ENCODE data around the gene CHD9. TPM values are rescaled to one million over a fixed set of nuclear protein-coding genes. Genes with fewer than 3 reads are reported as not detected.

Gene CHD9
- 10 to 100 TPM; 45.2 to 64.0 (median 49.5) TPM for total RNA-seq

DNA sequence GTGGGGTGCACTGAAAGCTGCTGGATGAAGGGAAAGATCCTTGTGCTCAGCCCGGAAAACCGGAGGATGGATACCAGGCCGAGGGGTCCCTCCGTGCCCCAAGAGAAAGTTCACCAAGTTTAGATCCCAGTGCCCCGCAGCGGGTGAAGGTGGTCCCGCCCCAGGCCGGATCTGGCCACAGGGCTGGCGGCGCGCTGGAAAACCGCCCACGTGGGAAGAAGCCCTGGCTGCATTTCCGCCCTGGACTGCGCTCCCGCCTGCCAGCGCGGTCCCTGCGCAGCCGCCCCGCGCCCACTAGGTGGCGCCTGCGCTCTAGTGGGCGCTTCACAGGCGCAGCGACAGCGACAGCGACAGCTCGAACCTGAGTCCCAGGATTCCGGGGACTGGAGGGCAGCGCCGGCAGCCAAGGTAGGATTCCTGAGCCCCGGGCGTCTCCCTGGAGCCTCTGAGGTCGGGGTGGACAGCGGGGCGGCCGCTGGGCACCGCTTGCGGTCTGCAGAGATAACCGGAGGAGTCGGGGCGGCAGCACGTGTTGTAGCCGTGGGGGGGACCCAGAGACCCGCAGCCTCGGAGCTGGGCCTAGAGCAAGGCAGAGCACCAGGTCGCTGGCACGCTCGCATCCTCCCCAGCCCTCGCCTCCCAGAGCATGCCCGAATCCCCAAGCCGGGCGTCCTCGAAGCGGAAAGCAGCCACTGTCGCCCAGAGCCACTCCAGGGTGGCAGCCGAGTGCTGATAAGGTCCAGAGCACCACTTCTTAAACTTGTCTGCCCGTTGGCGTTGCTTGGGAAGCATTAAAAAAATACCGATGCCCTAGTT is at the start of gene CHD9:
Gene CHD9 (plus strand): TSS at position 322 of the 816 bp plus-strand sequence. CDS start 101,099 bp downstream, outside the sequence.
- H3K27ac ChIP-seq (replicated peaks in 1 of 4): peak within 1 kb of the TSS; percentile 72 to 89 (median 78)
- H3K36me3 ChIP-seq: no peaks in the 10 kb centered on the region
- H3K4me3 ChIP-seq: peak within 1 kb of the TSS; percentile 63 to 92 (median 68)
- WGBS: 0% methylated on average over 17 of the region's 62 CpGs
- intact Hi-C loops (cut with DNase I): loop anchor here (2.0 to 10.0 kb wide), 5 partner anchors 37 to 230 kb away; no protein-coding TSS in a partner anchor
- TF ChIP-seq, protein P1, sequence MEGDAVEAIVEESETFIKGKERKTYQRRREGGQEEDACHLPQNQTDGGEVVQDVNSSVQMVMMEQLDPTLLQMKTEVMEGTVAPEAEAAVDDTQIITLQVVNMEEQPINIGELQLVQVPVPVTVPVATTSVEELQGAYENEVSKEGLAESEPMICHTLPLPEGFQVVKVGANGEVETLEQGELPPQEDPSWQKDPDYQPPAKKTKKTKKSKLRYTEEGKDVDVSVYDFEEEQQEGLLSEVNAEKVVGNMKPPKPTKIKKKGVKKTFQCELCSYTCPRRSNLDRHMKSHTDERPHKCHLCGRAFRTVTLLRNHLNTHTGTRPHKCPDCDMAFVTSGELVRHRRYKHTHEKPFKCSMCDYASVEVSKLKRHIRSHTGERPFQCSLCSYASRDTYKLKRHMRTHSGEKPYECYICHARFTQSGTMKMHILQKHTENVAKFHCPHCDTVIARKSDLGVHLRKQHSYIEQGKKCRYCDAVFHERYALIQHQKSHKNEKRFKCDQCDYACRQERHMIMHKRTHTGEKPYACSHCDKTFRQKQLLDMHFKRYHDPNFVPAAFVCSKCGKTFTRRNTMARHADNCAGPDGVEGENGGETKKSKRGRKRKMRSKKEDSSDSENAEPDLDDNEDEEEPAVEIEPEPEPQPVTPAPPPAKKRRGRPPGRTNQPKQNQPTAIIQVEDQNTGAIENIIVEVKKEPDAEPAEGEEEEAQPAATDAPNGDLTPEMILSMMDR (IDR thresholded peaks at IDR 0.05): peak in 2 of 3 experiments; percentile 96 to 99
- TF ChIP-seq POLR2A (IDR thresholded peaks at IDR 0.05; ENCODE audit: low read depth): no peak
- peak; percentile 67 to 70 for TF ChIP-seq POLR2AphosphoS5 (IDR thresholded peaks at IDR 0.05)
- H3K9me3 ChIP-seq: no peaks in the 10 kb centered on the region
- H3K4me1 ChIP-seq: peaks cover 27 to 50% (median 35%) of the 10 kb centered on the region in 4 donors
- no peaks in the 10 kb centered on the region for H3K27me3 ChIP-seq
- peak; percentile 96 for DNase-seq (ENCODE audit: extremely low spot score)

GRCh38 chr16:53007095-53007494 is 47.7 kb upstream of the CHD9 start:
- H3K27me3 ChIP-seq: no peaks in the 10 kb centered on the region
- H3K27ac ChIP-seq (replicated peaks in 1 of 4): no peak overlapping the region
- TF ChIP-seq, protein P1 (IDR thresholded peaks at IDR 0.05): no peak
- WGBS: 100% methylated on average over 1 of the region's 1 CpG
- H3K4me3 ChIP-seq: no peak overlapping the region
- DNase-seq (ENCODE audit: extremely low spot score): no peak
- no peaks in the 10 kb centered on the region for H3K4me1 ChIP-seq
- H3K9me3 ChIP-seq: peaks cover 0 to 5% (median 0%) of the 10 kb centered on the region in 4 donors
- no peaks in the 10 kb centered on the region for H3K36me3 ChIP-seq
- intact Hi-C loops (cut with DNase I): no loop called here

- no peaks in the 10 kb centered on the region for H3K36me3 ChIP-seq
- 54% methylated on average over 4 of the region's 4 CpGs for WGBS
- no peaks in the 10 kb centered on the region for H3K4me1 ChIP-seq
- no peaks in the 10 kb centered on the region for H3K27me3 ChIP-seq
- DNase-seq (ENCODE audit: extremely low spot score): no peak
- no peak overlapping the region for H3K4me3 ChIP-seq
- no peaks in the 10 kb centered on the region for H3K9me3 ChIP-seq
- no peak for TF ChIP-seq EP300 (IDR thresholded peaks at IDR 0.05)
- TF ChIP-seq POLR2A (IDR thresholded peaks at IDR 0.05; ENCODE audit: low read depth): no peak
- no peak for TF ChIP-seq POLR2AphosphoS5 (IDR thresholded peaks at IDR 0.05)
- TF ChIP-seq, protein P1 (IDR thresholded peaks at IDR 0.05): no peak
- no peak overlapping the region for H3K27ac ChIP-seq (replicated peaks in 1 of 4)
- intact Hi-C loops (cut with DNase I): no loop called here
These were observed 40.5 kb upstream of the CHD9 start for GRCh38 chr16:53014287-53014686.

DNA sequence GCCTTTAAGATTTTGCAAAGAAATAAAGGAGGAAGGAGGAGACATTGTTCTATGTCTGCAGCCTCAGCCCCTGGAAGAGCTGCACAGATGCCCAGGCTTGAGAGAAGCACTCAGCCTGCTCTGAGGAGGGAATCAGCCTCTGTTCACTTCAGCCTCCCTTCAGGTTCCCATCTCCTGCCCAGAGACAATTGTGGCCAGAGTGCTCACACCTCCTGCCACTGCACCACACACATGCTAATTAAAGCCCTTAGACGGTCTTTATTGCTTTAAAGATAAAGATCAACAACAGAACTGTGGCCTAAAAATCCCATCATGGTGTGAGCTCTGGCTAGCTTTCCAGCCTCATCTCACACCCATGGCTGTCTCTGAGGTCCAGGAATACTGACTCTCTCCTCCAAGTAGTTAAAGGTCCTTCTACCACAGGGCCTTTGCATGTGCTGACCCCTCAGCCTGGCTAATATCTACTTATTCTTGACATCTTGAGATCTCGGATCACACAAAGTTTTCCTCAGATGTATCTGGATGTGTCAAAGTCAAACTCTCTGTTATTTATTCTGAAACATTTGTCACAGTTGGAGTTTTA is 35.9 kb upstream of the CHD9 start:
- Histone ChIP-seq H3K36me3 (no peaks in the 10 kb centered on the region), H3K27me3 (no peaks in the 10 kb centered on the region), H3K4me3 (no peak overlapping the region), H3K4me1 (no peaks in the 10 kb centered on the region), H3K9me3 (no peaks in the 10 kb centered on the region), H3K27ac (replicated peaks in 1 of 4) (no peak overlapping the region)
- intact Hi-C loops (cut with DNase I): no loop called here
- no peak for DNase-seq (ENCODE audit: extremely low spot score)
- TF ChIP-seq POLR2AphosphoS5 (IDR thresholded peaks at IDR 0.05) (no peak), EP300 (IDR thresholded peaks at IDR 0.05) (no peak), POLR2A (IDR thresholded peaks at IDR 0.05; ENCODE audit: low read depth) (no peak)
- TF ChIP-seq, protein P1 (IDR thresholded peaks at IDR 0.05): no peak
- WGBS: 81% methylated on average over 2 of the region's 2 CpGs
